Measurements from ENCODE around the gene CX3CL1. TPM values are rescaled to one million over a fixed set of nuclear protein-coding genes. Genes with fewer than 3 reads are reported as not detected.
"Not testable (repeated sequence)": the region's sequence is repeated elsewhere in the genome, so short reads cannot be mapped to it uniquely, and the experiment has no call there.

CX3CL1 gene
- total RNA-seq = under 1 TPM in 1 of 2 experiments, not detected in 1; 0.14 TPM

GRCh38 chr16:57372372-57373116, at the start of gene CX3CL1:
Gene CX3CL1 (plus strand): TSS chr16:57372490. CDS start chr16:57372569, 79 bp downstream.
- no peaks in the 10 kb centered on the region for H3K36me3 Mint-ChIP-seq
- no peak within 1 kb of the TSS for H3K27ac Mint-ChIP-seq
- H3K4me3 Mint-ChIP-seq = no peak within 1 kb of the TSS
- H3K9me3 Mint-ChIP-seq = no peaks in the 10 kb centered on the region
- peaks cover 25% of the 10 kb centered on the region for H3K4me1 Mint-ChIP-seq
- H3K27me3 Mint-ChIP-seq = peaks cover 9% of the 10 kb centered on the region
- no peak for DNase-seq

GRCh38 chr16:57324749-57325148, 47.5 kb upstream of the CX3CL1 start:
- Mint-ChIP-seq H3K27me3 (no peaks in the 10 kb centered on the region), H3K9me3 (no peaks in the 10 kb centered on the region)

GRCh38 chr16:57325458-57325857, 46.8 kb upstream of the CX3CL1 start:
- Mint-ChIP-seq H3K27ac (no peak overlapping the region), H3K9me3 (no peaks in the 10 kb centered on the region), H3K36me3 (no peaks in the 10 kb centered on the region), H3K27me3 (no peaks in the 10 kb centered on the region), H3K4me1 (no peaks in the 10 kb centered on the region), H3K4me3 (no peak overlapping the region)
- DNase-seq = no peak

More at GRCh38 chr16:57324749-57325148, 47.5 kb upstream of the CX3CL1 start:
- H3K27ac Mint-ChIP-seq = no peak overlapping the region
- DNase-seq = no peak
- H3K36me3 Mint-ChIP-seq = no peaks in the 10 kb centered on the region
- no peak overlapping the region for H3K4me3 Mint-ChIP-seq
- H3K4me1 Mint-ChIP-seq = no peaks in the 10 kb centered on the region

GRCh38 chr16:57329718-57330327, 42.5 kb upstream of the CX3CL1 start:
- DNase-seq = no peak
- no peaks in the 10 kb centered on the region for H3K27me3 Mint-ChIP-seq
- H3K4me1 Mint-ChIP-seq = no peaks in the 10 kb centered on the region
- H3K27ac Mint-ChIP-seq = no peak overlapping the region
- H3K9me3 Mint-ChIP-seq = peaks cover 7% of the 10 kb centered on the region
- peaks cover 1% of the 10 kb centered on the region for H3K36me3 Mint-ChIP-seq
- H3K4me3 Mint-ChIP-seq = no peak overlapping the region

- peaks cover 9% of the 10 kb centered on the region for H3K9me3 Mint-ChIP-seq
- H3K27ac Mint-ChIP-seq = no peak overlapping the region
- no peaks in the 10 kb centered on the region for H3K4me1 Mint-ChIP-seq
- H3K36me3 Mint-ChIP-seq = peaks cover 1% of the 10 kb centered on the region
- H3K27me3 Mint-ChIP-seq = no peaks in the 10 kb centered on the region
- no peak overlapping the region for H3K4me3 Mint-ChIP-seq
- no peak for DNase-seq
Measured at GRCh38 chr16:57331355-57331754, 40.9 kb upstream of the CX3CL1 start.

GRCh38 chr16:57333402-57333801, 38.9 kb upstream of the CX3CL1 start:
- H3K9me3 Mint-ChIP-seq = peaks cover 9% of the 10 kb centered on the region
- no peak for DNase-seq
- H3K4me1 Mint-ChIP-seq = no peaks in the 10 kb centered on the region
- peaks cover 3% of the 10 kb centered on the region for H3K27me3 Mint-ChIP-seq
- H3K36me3 Mint-ChIP-seq = peaks cover 1% of the 10 kb centered on the region
- no peak overlapping the region for H3K4me3 Mint-ChIP-seq
- H3K27ac Mint-ChIP-seq = no peak overlapping the region

GRCh38 chr16:57335366-57335765, 36.9 kb upstream of the CX3CL1 start:
- peaks cover 1% of the 10 kb centered on the region for H3K36me3 Mint-ChIP-seq
- H3K4me1 Mint-ChIP-seq = peaks cover 11% of the 10 kb centered on the region
- DNase-seq = no peak
- H3K9me3 Mint-ChIP-seq = peaks cover 9% of the 10 kb centered on the region
- H3K27ac Mint-ChIP-seq = no peak overlapping the region
- no peak overlapping the region for H3K4me3 Mint-ChIP-seq
- H3K27me3 Mint-ChIP-seq = peaks cover 12% of the 10 kb centered on the region

- H3K36me3 Mint-ChIP-seq = no peaks in the 10 kb centered on the region
Measured at GRCh38 chr16:57341062-57341440, 31.2 kb upstream of the CX3CL1 start.

GRCh38 chr16:57341441-57342303, 30.6 kb upstream of the CX3CL1 start:
- no peaks in the 10 kb centered on the region for H3K9me3 Mint-ChIP-seq
- peaks cover 61% of the 10 kb centered on the region for H3K27me3 Mint-ChIP-seq

More at GRCh38 chr16:57341062-57341440, 31.2 kb upstream of the CX3CL1 start:
- Mint-ChIP-seq H3K4me1 (peaks cover 22% of the 10 kb centered on the region), H3K27me3 (peaks cover 55% of the 10 kb centered on the region), H3K4me3 (no peak overlapping the region), H3K9me3 (peaks cover 1% of the 10 kb centered on the region), H3K27ac (no peak overlapping the region)
- DNase-seq = no peak

GRCh38 chr16:57342606-57343005, 29.7 kb upstream of the CX3CL1 start:
- H3K27ac Mint-ChIP-seq, H3K4me3 Mint-ChIP-seq, H3K36me3 Mint-ChIP-seq, DNase-seq, H3K9me3 Mint-ChIP-seq: not testable (repeated sequence)
- Mint-ChIP-seq H3K4me1 (peaks cover 22% of the 10 kb centered on the region), H3K27me3 (peaks cover 71% of the 10 kb centered on the region)

More at GRCh38 chr16:57341441-57342303, 30.6 kb upstream of the CX3CL1 start:
- no peaks in the 10 kb centered on the region for H3K36me3 Mint-ChIP-seq
- no peak overlapping the region for H3K4me3 Mint-ChIP-seq
- peaks cover 22% of the 10 kb centered on the region for H3K4me1 Mint-ChIP-seq
- H3K27ac Mint-ChIP-seq = no peak overlapping the region
- no peak for DNase-seq

- DNase-seq = no peak
- H3K4me1 Mint-ChIP-seq = peaks cover 22% of the 10 kb centered on the region
- H3K9me3 Mint-ChIP-seq = no peaks in the 10 kb centered on the region
- H3K36me3 Mint-ChIP-seq = no peaks in the 10 kb centered on the region
- H3K4me3 Mint-ChIP-seq = no peak overlapping the region
- H3K27me3 Mint-ChIP-seq = peaks cover 76% of the 10 kb centered on the region
- no peak overlapping the region for H3K27ac Mint-ChIP-seq
Measured at GRCh38 chr16:57343221-57343620, 29.1 kb upstream of the CX3CL1 start.

GRCh38 chr16:57344094-57344493, 28.2 kb upstream of the CX3CL1 start:
- H3K9me3 Mint-ChIP-seq, H3K4me3 Mint-ChIP-seq, H3K36me3 Mint-ChIP-seq, H3K27ac Mint-ChIP-seq, DNase-seq: not testable (repeated sequence)
- peaks cover 29% of the 10 kb centered on the region for H3K4me1 Mint-ChIP-seq
- peaks cover 76% of the 10 kb centered on the region for H3K27me3 Mint-ChIP-seq

- no peak overlapping the region for H3K4me3 Mint-ChIP-seq
- H3K9me3 Mint-ChIP-seq = no peaks in the 10 kb centered on the region
- H3K27ac Mint-ChIP-seq = no peak overlapping the region
- H3K36me3 Mint-ChIP-seq = no peaks in the 10 kb centered on the region
- peaks cover 28% of the 10 kb centered on the region for H3K4me1 Mint-ChIP-seq
- DNase-seq = no peak
- peaks cover 83% of the 10 kb centered on the region for H3K27me3 Mint-ChIP-seq
Measured at GRCh38 chr16:57345021-57345420, 27.3 kb upstream of the CX3CL1 start.

- Mint-ChIP-seq H3K27me3 (peaks cover 79% of the 10 kb centered on the region), H3K4me3 (no peak overlapping the region), H3K4me1 (peaks cover 28% of the 10 kb centered on the region), H3K27ac (no peak overlapping the region), H3K36me3 (no peaks in the 10 kb centered on the region), H3K9me3 (no peaks in the 10 kb centered on the region)
- no peak for DNase-seq
Measured at GRCh38 chr16:57345666-57346204, 26.6 kb upstream of the CX3CL1 start.

GRCh38 chr16:57347858-57348257, 24.4 kb upstream of the CX3CL1 start:
- Mint-ChIP-seq H3K4me3 (no peak overlapping the region), H3K4me1 (peaks cover 25% of the 10 kb centered on the region), H3K36me3 (no peaks in the 10 kb centered on the region), H3K27ac (no peak overlapping the region), H3K9me3 (no peaks in the 10 kb centered on the region), H3K27me3 (peaks cover 61% of the 10 kb centered on the region)
- no peak for DNase-seq
